CD14-positive monocyte (primary cell): ENCODE data around the gene C12orf54. TPM values are rescaled to one million over a fixed set of nuclear protein-coding genes. Genes with fewer than 3 reads are reported as not detected.

Source experiments
- DNase-seq, 3 donors: peaks; one replicate each; pipeline ENCODE4 v3.0.0-alpha.2; 2011 to 2022
- H2AFZ ChIP-seq: 2 replicates; pipeline ENCODE4 v1.6.0; 2012; ENCODE audit warnings: mild to moderate bottlenecking, low read depth, low read length, inconsistent platforms; ENCODE audit not compliant: insufficient read depth, poor library complexity, severe bottlenecking
- H3K27ac ChIP-seq, 2 donors: 1 replicate in 1 of 2; 2 replicates in 1 of 2; pipeline ENCODE4 v1.5.1; 2012 to 2013; ENCODE audit warnings: low read length in 2 of 2, control low read depth in 1 of 2, inconsistent platforms in 1 of 2, low read depth in 1 of 2, mild to moderate bottlenecking in 1 of 2
- H3K27me3 ChIP-seq, 2 donors: one replicate each; pipeline versions ENCODE4 v1.6.0 to v1.6.1; 2011 to 2013; ENCODE audit warnings: low read length in 2 of 2; ENCODE audit not compliant: control insufficient read depth in 2 of 2, insufficient read depth in 2 of 2
- H3K36me3 ChIP-seq, 2 donors: replicated peaks in 1 of 2; 1 replicate in 1 of 2; 2 replicates in 1 of 2; pipeline versions ENCODE4 v1.5.1 to v1.6.1; 2012 to 2013; ENCODE audit warnings: low read length in 2 of 2, control low read depth in 1 of 2, inconsistent platforms in 1 of 2, mild to moderate bottlenecking in 1 of 2; ENCODE audit not compliant: insufficient read depth in 2 of 2, control insufficient read depth in 1 of 2
- H3K4me1 ChIP-seq, 2 donors: 1 replicate in 1 of 2; 2 replicates in 1 of 2; pipeline versions ENCODE4 v1.5.1 to v1.6.1; 2012 to 2013; ENCODE audit warnings: low read length in 2 of 2, control low read depth in 1 of 2, inconsistent platforms in 1 of 2, mild to moderate bottlenecking in 1 of 2, moderate library complexity in 1 of 2; ENCODE audit not compliant: insufficient read depth in 2 of 2, control insufficient read depth in 1 of 2
- H3K4me2 ChIP-seq: replicated peaks from 2 replicates; pipeline ENCODE3; 2012; ENCODE audit warnings: low read length, moderate library complexity, mild to moderate bottlenecking; ENCODE audit not compliant: poor library complexity, severe bottlenecking; ENCODE audit errors: extremely low read depth
- H3K4me3 ChIP-seq, 3 experiments: fragments of 200-600 bp in 1 of 3; sonication (generic) in 1 of 3; replicated peaks in 1 of 3; 1 replicate in 2 of 3; 2 replicates in 1 of 3; pipeline ENCODE4 v1.5.1; 2011 to 2013; ENCODE audit warnings: low read length in 3 of 3, mild to moderate bottlenecking in 3 of 3, control low read depth in 2 of 3, low read depth in 2 of 3, inconsistent platforms in 1 of 3, moderate library complexity in 1 of 3
- H3K79me2 ChIP-seq: 2 replicates; pipeline ENCODE4 v1.6.0; 2012; ENCODE audit warnings: mild to moderate bottlenecking, control low read depth, inconsistent platforms, low read length, moderate library complexity; ENCODE audit not compliant: insufficient read depth
- H3K9ac ChIP-seq: 2 replicates; pipeline ENCODE4 v1.6.0; 2017; ENCODE audit warnings: low read length, mild to moderate bottlenecking; ENCODE audit not compliant: insufficient read depth, poor library complexity, severe bottlenecking
- H3K9me3 ChIP-seq, 2 donors: replicated peaks in 1 of 2; 1 replicate in 1 of 2; 2 replicates in 1 of 2; pipeline versions ENCODE4 v1.5.1 to v1.6.1; 2012 to 2013; ENCODE audit warnings: low read length in 2 of 2, control low read depth in 1 of 2; ENCODE audit not compliant: control insufficient read depth in 1 of 2, insufficient read depth in 1 of 2
- H4K20me1 ChIP-seq: 2 replicates; pipeline ENCODE4 v1.6.0; 2012; ENCODE audit warnings: mild to moderate bottlenecking, low read length, control low read depth, moderate library complexity; ENCODE audit not compliant: insufficient read depth
- H3K27ac Mint-ChIP-seq, 7 donors: one replicate each; pipeline ENCODE4 v1.8.0; 2020; ENCODE audit warnings: mild to moderate bottlenecking in 7 of 7, mixed read lengths in 7 of 7, moderate library complexity in 6 of 7, inconsistent platforms in 2 of 7
- H3K27me3 Mint-ChIP-seq, 3 donors: one replicate each; pipeline ENCODE4 v1.8.0; 2021 to 2022; ENCODE audit warnings: low read depth in 3 of 3, mild to moderate bottlenecking in 3 of 3, mixed read lengths in 3 of 3, moderate library complexity in 3 of 3, inconsistent platforms in 1 of 3
- H3K36me3 Mint-ChIP-seq, 2 donors: one replicate each; pipeline ENCODE4 v1.8.0; 2020; ENCODE audit warnings: mixed read lengths in 2 of 2, inconsistent platforms in 1 of 2, mild to moderate bottlenecking in 1 of 2
- H3K4me1 Mint-ChIP-seq: one replicate; pipeline ENCODE4 v1.8.0; 2020; ENCODE audit warnings: mild to moderate bottlenecking, mixed read lengths
- H3K4me3 Mint-ChIP-seq, 2 donors: one replicate each; pipeline ENCODE4 v1.8.0; 2020; ENCODE audit warnings: mild to moderate bottlenecking in 2 of 2, mixed read lengths in 2 of 2, moderate library complexity in 1 of 2
- H3K9me3 Mint-ChIP-seq, 7 donors: one replicate each; pipeline ENCODE4 v1.8.0; 2020 to 2022; ENCODE audit warnings: mixed read lengths in 7 of 7, mild to moderate bottlenecking in 6 of 7, moderate library complexity in 6 of 7, inconsistent platforms in 2 of 7
- WGBS: methylation state at CpG from one replicate; pipeline ENCODE4 v1.1.5; 2013; ENCODE audit warnings: missing lambda C conversion rate; ENCODE audit not compliant: insufficient coverage; 5-methylcytosine and 5-hydroxymethylcytosine counted together
- intact Hi-C, 2 donors: fragments of 100-400 bp; cut with micrococcal nuclease; formaldehyde crosslinking; loops; one replicate each; pipeline versions ENCODE4 v1.15.0 to v1.15.1; 2023
- polyA plus RNA-seq, 3 donors: library from polyadenylated mRNA; depleted of rRNA in 1 of 3; unstranded in 2 of 3; stranded (reverse) in 1 of 3; fragments of 300-500 nt in 2 of 3; fragments of >200 nt in 1 of 3; fragmentation: Illumina TruSeq in 2 of 3; gene quantifications; 1 replicate in 2 of 3; 2 replicates in 1 of 3; pipeline ENCODE4 v1.2.3, GENCODE V29; 2012 to 2021
- TF ChIP-seq, protein P1 (sequence below): fragments of 200-600 bp; IDR thresholded peaks from one replicate; pipeline ENCODE4 v1.8.0; 2022; ENCODE audit warnings: antibody characterized with exemption, mild to moderate bottlenecking

Gene C12orf54
- polyA plus RNA-seq, 3 donors = not detected

DNA sequence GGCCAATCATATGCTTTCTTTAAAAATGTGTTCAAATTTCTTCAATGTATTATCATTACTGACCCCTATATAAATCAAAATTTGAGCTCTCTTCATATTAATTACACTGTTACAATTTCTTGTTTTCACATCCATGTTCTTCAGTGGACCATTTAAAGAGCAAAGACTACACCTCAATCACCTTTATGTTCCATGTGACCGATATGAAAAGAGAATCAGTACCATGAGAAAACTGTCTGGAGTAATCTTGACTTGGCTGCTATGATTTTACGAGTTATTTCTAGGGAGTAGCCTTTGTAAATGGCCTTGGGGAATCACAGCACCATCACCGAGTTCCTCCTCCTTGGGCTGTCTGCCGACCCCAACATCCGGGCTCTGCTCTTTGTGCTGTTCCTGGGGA, 43.0 kb downstream of the C12orf54 start, which contains the start of gene OR8S1:
Gene OR8S1 (plus strand): TSS at position 301 of the 400 bp plus-strand sequence. CDS start 0 bp downstream, at position 301.
- Histone ChIP-seq H3K79me2 (no peaks in the 10 kb centered on the region), H2AFZ (no peak within 1 kb of the TSS), H3K9ac (no peak within 1 kb of the TSS), H4K20me1 (no peaks in the 10 kb centered on the region), H3K36me3 (no peaks in the 10 kb centered on the region), H3K27ac (no peak within 1 kb of the TSS), H3K4me3 (no peak within 1 kb of the TSS), H3K27me3 (no peaks in the 10 kb centered on the region), H3K4me2 (no peak within 1 kb of the TSS), H3K4me1 (no peaks in the 10 kb centered on the region), H3K9me3 (no peaks in the 10 kb centered on the region)
- no peak within 1 kb of the TSS for H3K4me3 Mint-ChIP-seq
- no peaks in the 10 kb centered on the region for H3K4me1 Mint-ChIP-seq
- no peaks in the 10 kb centered on the region for H3K36me3 Mint-ChIP-seq
- H3K9me3 Mint-ChIP-seq = peaks cover 0 to 9% (median 2%) of the 10 kb centered on the region in 7 donors
- TF ChIP-seq, protein P1, sequence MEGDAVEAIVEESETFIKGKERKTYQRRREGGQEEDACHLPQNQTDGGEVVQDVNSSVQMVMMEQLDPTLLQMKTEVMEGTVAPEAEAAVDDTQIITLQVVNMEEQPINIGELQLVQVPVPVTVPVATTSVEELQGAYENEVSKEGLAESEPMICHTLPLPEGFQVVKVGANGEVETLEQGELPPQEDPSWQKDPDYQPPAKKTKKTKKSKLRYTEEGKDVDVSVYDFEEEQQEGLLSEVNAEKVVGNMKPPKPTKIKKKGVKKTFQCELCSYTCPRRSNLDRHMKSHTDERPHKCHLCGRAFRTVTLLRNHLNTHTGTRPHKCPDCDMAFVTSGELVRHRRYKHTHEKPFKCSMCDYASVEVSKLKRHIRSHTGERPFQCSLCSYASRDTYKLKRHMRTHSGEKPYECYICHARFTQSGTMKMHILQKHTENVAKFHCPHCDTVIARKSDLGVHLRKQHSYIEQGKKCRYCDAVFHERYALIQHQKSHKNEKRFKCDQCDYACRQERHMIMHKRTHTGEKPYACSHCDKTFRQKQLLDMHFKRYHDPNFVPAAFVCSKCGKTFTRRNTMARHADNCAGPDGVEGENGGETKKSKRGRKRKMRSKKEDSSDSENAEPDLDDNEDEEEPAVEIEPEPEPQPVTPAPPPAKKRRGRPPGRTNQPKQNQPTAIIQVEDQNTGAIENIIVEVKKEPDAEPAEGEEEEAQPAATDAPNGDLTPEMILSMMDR = no peak
- peaks cover 2 to 6% (median 3%) of the 10 kb centered on the region in 3 donors for H3K27me3 Mint-ChIP-seq
- no peak within 1 kb of the TSS for H3K27ac Mint-ChIP-seq
- DNase-seq = no peak
- 100% methylated on average over 4 of the region's 5 CpGs for WGBS
- intact Hi-C loops = no loop called here

DNA sequence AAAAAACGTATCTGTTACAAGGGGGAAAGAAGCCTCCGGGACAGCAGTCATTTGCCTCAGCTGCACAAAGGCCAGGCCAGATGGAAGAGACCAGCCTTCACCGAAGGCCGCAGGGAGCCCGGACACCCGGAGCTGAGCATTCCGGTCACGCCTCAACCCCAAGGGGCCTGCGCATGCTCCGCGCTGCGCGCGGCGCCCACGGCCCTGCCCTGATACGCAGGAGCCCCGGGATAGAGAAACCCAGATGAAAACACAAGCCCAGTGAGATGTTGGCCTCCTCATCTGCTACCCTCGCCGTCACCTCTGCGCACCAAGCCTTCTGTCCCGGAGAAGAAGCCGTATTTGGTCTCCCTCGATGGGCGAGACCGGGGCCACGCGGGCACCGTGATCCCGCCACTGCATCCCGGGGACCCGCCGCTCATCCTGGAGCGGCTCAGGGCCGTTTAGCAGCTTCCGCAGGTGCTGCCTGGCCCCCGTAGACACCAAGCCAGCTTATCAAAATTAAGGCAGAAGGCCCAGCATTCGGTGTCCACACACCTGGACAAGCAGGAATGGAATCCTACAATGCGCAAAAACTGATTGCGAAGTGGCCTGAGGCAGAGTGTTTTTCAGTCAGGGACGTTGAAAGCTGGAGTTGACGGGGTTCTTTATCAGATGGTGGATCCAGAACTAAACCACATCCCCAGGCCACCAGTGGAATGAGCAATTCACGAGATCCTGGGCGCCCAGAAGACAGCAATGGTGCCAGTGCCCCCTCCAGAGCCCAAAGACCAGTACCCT, 45.8 kb downstream of the C12orf54 start:
- no peak overlapping the region for H3K27ac ChIP-seq
- no peak overlapping the region for H3K4me3 ChIP-seq
- Mint-ChIP-seq H3K9me3 (peaks cover 0 to 3% (median 2%) of the 10 kb centered on the region in 7 donors), H3K4me3 (no peak overlapping the region), H3K4me1 (no peaks in the 10 kb centered on the region), H3K36me3 (no peaks in the 10 kb centered on the region), H3K27me3 (peaks cover 2 to 10% (median 8%) of the 10 kb centered on the region in 3 donors), H3K27ac (no peak overlapping the region)
- H3K9me3 ChIP-seq = no peaks in the 10 kb centered on the region
- H3K79me2 ChIP-seq = no peaks in the 10 kb centered on the region
- TF ChIP-seq, protein P1 = no peak
- intact Hi-C loops = no loop called here
- H3K36me3 ChIP-seq = no peaks in the 10 kb centered on the region
- H3K27me3 ChIP-seq = no peaks in the 10 kb centered on the region
- H2AFZ ChIP-seq = no peak overlapping the region
- no peak overlapping the region for H3K4me2 ChIP-seq
- 96% methylated on average over 30 of the region's 44 CpGs for WGBS
- no peak for DNase-seq
- H4K20me1 ChIP-seq = no peaks in the 10 kb centered on the region
- no peak overlapping the region for H3K9ac ChIP-seq
- no peaks in the 10 kb centered on the region for H3K4me1 ChIP-seq
